OCI-M2 (cell line): ENCODE results near the gene COL1A2.

ENCODE experiments used
- DNase-seq: peaks from one replicate; lab custom pipeline; 2025; ENCODE audit not compliant: unreplicated experiment; lab: John Stamatoyannopoulos, UW

The COL1A2 gene

GRCh38 chr7:94394437-94395140 is at the start of gene COL1A2:
TSS of gene COL1A2 (plus strand) at chr7:94394895. CDS start at chr7:94395032, 137 bp downstream.
- DNase-seq = no peak

DNA sequence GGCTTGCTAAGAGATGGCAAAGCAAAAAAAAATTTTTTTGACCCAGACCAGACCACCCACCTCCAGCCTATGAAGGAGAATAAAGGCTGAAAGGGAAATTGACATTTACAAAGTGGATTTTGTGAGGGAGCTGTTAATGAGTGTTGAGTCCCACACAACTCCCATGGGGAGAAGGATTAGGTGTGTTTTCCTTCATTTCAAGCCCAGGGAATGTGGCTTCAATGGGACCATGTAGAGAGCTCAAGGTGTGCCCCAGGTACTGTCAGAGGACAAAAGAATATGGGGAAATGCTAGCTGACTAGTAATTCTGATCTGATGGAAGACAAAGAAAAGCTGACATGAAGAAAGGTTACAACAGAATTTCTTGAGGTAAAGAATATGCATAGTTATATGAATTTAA is 48.8 kb upstream of the COL1A2 start:
- no peak for DNase-seq

DNA sequence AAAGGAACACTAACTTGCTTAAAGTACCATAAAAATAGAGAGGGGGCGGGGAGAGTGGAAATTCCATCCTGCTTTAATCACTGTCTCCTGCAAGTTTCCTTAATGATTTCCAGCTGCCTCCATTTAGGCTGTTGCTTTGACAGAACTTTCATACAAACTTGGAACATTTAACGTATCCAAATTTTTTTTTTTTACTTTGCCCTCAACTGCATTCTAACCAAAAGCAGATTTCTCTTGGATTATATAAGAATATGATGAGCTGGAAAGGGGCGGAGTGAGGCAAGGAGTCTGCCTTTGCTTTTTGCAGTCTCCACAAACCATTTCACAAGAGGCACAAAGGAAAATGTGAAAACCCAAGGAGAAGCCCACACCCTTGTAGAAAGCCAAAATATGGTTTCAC is 46.6 kb upstream of the COL1A2 start:
- no peak for DNase-seq

DNA sequence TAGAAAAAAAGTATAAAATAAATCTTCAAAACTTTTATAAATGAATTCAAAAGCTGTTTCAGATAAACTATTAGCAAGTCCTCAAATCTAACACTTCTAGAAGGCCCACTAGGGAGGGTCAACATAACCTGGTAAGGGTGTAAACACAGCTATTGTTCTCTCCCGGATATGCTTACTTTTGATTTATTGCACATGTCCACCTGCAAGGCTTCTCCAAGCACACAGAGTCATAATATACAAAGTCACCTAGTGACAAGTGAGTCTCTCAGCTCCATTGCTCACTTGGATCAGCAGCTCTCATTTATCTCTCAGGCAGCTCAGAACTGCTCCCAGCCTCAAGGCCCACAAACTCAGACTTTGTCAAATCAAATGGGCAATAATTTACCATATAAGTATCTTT is 44.0 kb upstream of the COL1A2 start:
- DNase-seq = no peak

- no peak for DNase-seq
These were observed 43.0 kb upstream of the COL1A2 start for GRCh38 chr7:94351703-94352102.

- no peak for DNase-seq
These were observed 41.8 kb upstream of the COL1A2 start for GRCh38 chr7:94352887-94353286.

GRCh38 chr7:94354953-94355352 is 39.7 kb upstream of the COL1A2 start:
- DNase-seq = no peak

DNA sequence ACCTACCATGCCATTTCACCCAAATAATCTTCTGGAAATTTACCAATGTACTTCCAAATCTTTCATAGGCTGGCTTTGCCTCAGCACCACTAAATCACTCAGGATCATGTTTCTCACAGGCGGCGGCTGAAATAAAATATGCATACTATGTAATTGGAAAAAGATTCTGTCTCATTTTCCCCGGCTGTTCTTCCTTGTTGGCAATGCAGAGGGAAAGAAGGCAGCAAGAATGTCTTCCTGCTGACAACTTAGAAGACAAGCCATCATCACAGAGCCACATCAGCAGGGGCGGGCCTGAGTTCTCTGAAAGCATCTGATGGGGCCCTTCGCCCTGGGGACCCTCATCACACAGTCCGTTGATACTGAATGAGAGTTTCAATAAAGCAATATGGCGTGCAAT is 39.2 kb upstream of the COL1A2 start:
- DNase-seq = no peak

DNA sequence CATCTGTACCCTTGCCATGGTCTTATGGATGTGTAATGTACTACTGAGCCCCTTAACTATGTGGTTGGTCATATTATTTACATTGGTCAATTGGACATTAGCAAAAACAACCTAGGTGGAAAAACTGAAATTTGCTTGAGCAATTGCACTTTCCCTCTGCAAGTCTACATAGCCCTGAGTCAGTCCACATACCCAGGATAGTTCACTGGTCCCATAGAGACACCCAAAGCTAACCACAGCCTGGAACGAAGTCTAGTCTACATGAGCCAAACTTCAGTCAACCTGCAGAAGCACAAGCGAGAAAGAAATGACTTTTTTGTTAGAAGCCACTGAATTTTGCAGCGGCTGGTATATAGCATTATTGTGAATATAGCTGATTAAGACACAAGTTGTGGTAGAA is 37.6 kb upstream of the COL1A2 start:
- no peak for DNase-seq

GRCh38 chr7:94360926-94361325 is 33.8 kb upstream of the COL1A2 start:
- DNase-seq = no peak

GRCh38 chr7:94362276-94362675 is 32.4 kb upstream of the COL1A2 start:
- DNase-seq = no peak

DNA sequence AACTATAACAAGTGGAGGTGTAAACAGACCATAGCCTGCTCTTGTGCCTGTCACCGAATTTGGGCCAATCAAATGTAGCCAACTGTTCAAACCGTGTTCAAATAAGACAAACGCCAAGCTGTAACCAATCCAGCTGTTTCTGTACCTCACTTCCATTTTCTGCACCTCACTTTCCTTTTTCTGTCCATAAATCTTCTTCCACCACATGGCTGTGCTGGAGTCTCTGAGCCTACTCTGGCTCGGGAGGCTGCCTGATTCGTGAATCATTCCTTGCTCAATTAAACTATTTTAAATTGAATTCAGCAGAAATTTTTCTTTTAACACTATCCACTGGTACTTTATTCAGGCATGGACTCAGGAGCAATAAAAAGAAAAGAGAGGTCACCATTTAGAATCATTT is 29.9 kb upstream of the COL1A2 start:
- no peak for DNase-seq

GRCh38 chr7:94366163-94366562 is 28.5 kb upstream of the COL1A2 start:
- no peak for DNase-seq

- no peak for DNase-seq
These were observed 27.9 kb upstream of the COL1A2 start for GRCh38 chr7:94366832-94367231.

DNA sequence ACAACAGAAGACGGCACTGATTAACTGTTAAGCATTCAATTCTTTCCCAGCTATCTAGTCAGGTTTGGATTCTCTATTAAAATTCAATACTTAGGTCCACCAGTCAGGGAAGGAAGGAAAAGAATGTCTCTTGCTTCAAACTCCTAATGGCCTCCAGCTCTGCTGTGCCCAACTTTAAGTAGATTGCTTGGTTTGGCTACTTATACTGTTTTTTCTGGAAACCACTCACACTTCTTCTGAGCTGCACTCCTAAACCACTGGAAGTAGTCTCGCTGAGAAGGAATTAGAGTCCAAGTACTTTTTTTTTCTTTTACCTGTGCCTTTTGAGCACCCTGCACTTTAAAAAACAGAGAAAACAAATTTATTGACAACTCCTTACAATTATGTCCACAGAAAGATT is 26.7 kb upstream of the COL1A2 start:
- DNase-seq = no peak

GRCh38 chr7:94368371-94368791 is 26.3 kb upstream of the COL1A2 start:
- no peak for DNase-seq

DNA sequence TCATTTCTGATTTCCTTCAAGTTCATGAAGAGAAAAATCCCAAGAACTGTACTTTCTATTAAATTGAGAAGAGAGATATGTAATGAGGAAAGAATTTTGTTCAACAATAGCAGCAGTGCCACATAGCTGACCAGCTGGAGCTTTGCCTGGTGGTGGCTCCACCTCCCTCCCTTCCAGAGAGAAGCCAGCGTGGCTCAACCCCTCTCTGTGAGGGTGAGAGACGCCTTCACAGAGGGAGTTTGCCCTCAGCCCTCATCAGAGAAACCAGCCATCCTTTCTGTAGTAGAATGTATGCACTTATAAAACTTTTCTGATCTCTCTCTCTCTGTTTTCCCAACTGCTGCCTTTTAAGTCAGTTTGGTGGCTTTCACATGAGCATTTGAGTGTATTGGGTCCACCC is 20.5 kb upstream of the COL1A2 start:
- DNase-seq = no peak

- DNase-seq = no peak
These were observed 19.8 kb upstream of the COL1A2 start for GRCh38 chr7:94374721-94375566.

DNA sequence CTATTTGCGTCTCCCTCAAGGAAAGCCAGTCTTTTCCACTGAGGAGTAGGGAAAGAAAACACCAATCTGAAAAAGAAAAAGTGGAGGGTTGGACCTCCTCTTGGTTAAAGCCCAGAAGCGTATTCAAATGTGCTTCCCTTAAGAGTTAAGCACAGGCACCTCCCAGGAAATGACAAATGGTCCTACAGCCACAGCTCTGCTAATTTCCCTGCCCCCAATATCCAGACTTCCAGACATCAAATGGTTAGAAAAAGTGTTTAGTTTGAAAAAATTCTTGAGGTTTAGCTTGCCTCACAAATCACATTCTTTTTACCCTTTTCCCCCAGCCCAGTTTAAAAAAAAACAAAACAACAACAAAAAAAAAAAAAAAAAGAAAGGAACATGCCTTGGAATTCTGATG is 19.0 kb upstream of the COL1A2 start:
- no peak for DNase-seq

DNA sequence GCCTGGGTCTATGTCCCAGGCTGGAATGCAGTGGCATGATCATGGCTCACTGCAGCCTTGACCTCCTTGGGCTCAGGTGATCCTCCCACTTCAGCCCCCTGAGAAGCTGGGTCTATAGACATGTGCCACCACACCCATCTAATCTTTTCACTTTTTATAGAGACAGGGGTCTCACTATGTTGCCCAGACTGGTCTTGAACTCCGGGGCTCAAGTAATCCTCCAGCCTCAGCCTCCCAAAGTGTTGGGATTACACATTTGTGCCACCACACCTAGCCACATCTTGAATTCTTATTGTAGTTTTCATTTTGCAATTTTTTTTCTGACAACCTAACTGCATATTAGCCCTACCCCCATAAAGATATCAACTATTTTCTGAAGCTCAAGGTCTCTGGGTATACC is 18.4 kb upstream of the COL1A2 start:
- no peak for DNase-seq

DNA sequence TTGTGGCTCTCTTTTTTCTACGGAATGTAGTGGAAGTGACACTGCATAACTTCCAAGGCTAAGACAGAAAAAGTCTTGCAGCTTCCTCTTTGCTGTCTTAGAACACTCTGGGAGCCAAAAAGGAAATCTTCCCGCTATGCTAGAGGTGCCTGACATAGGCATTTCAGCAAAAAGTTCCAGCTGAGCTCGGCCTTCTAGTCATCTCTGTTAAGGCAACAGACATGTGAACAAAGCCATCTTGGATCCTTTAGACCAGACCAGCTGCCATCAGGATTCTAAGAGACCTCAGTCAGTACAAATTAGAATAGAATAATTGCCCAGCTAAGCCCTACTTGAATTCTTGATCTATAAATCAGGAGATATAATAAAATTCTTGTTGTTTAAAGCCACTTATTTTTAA is 16.3 kb upstream of the COL1A2 start:
- no peak for DNase-seq

DNA sequence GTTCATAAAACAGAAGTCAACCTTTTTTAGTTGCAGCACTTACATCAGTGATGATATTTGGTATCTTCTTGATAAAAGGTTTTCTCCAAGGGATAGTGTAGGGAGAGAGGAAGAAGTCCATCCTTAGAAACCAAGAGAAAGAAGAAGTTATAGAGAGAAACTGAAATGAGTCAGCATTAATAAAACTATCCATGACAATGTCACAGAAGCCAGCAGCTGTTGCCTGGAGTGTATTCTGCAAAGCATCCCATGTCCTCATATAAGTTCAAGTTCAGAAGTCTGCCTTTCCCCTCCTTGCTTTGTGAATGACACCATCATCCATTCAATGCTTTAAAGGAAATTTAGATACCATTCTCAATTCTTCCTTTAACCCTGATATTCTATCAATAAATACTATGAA is 14.4 kb upstream of the COL1A2 start:
- no peak for DNase-seq

GRCh38 chr7:94382132-94382531 is 12.6 kb upstream of the COL1A2 start:
- no peak for DNase-seq
